Heart left ventricle (tissue), 16 donors: ENCODE results near the gene INSIG1. TPM values are rescaled to one million over a fixed set of nuclear protein-coding genes. Genes with fewer than 3 reads are reported as not detected.

Experiments
- ATAC-seq, 4 donors: fragments of 200-7000 bp; cut with Tn5 transposase; one replicate each; pipeline ENCODE4 v1.9.1; 2020 to 2022; ENCODE audit warnings: moderate library complexity in 4 of 4, mild to moderate bottlenecking in 3 of 4, moderate number of reproducible peaks in 1 of 4
- DNase-seq, 5 donors: peaks; one replicate each; pipeline ENCODE4 v3.0.0-alpha.2; 2020
- H3K27ac ChIP-seq, 12 donors: fragments of 200-600 bp; sonication (generic) in 4 of 12; one replicate each; pipeline versions ENCODE4 v1.5.0 to v1.8.0; 2016 to 2022; ENCODE audit warnings: mild to moderate bottlenecking in 2 of 12
- H3K27me3 ChIP-seq, 9 donors: fragments of 200-600 bp; sonication (generic) in 2 of 9; one replicate each; pipeline versions ENCODE4 v1.5.1 to v1.8.0; 2016 to 2022; ENCODE audit warnings: mild to moderate bottlenecking in 3 of 9
- H3K36me3 ChIP-seq, 9 donors: fragments of 200-600 bp; sonication (generic) in 2 of 9; one replicate each; pipeline versions ENCODE4 v1.5.0 to v1.8.0; 2018 to 2022; ENCODE audit warnings: mild to moderate bottlenecking in 2 of 9
- H3K4me1 ChIP-seq, 12 donors: fragments of 200-600 bp; sonication (generic) in 4 of 12; one replicate each; pipeline versions ENCODE4 v1.5.0 to v1.8.0; 2016 to 2022; ENCODE audit warnings: mild to moderate bottlenecking in 3 of 12
- H3K4me3 ChIP-seq, 12 donors: fragments of 200-600 bp; sonication (generic) in 4 of 12; one replicate each; pipeline versions ENCODE4 v1.5.0 to v1.8.0; 2017 to 2022; ENCODE audit warnings: mild to moderate bottlenecking in 9 of 12, moderate library complexity in 4 of 12
- H3K9me3 ChIP-seq, 12 donors: fragments of 200-600 bp; sonication (generic) in 4 of 12; one replicate each; pipeline versions ENCODE4 v1.5.0 to v1.8.0; 2016 to 2022; ENCODE audit warnings: mild to moderate bottlenecking in 1 of 12
- CTCF ChIP-seq, 12 donors: fragments of 200-600 bp; sonication (generic) in 4 of 12; IDR thresholded peaks; one replicate each; pipeline versions ENCODE4 v1.5.0 to v1.8.0; 2018 to 2022; ENCODE audit warnings: antibody characterized with exemption in 12 of 12, mild to moderate bottlenecking in 5 of 12
- POLR2A ChIP-seq, 2 donors: fragments of 450-650 bp; IDR thresholded peaks; one replicate each; pipeline ENCODE4 v1.6.1; 2017; ENCODE audit warnings: antibody characterized with exemption in 2 of 2, mild to moderate bottlenecking in 2 of 2, moderate library complexity in 2 of 2
- WGBS, 4 donors: extraction: QIAGEN DNeasy Blood & Tissue Kit in 2 of 4; methylation state at CpG; one replicate each; pipeline versions ENCODE4 v1.1.5 to v1.1.7; 2013 to 2018; 5-methylcytosine and 5-hydroxymethylcytosine counted together
- intact Hi-C, 10 donors: fragments of 100-400 bp; cut with DNase I; formaldehyde crosslinking; loops; one replicate each; pipeline versions ENCODE4 v1.11.1 to v1.14.2; 2022
- polyA plus RNA-seq, 2 donors: library from polyadenylated mRNA; stranded (reverse); fragments of 200-250 nt; gene quantifications; one replicate each; pipeline ENCODE4 v1.2.3, GENCODE V29; 2013
- total RNA-seq, 9 donors: library from RNA; depleted of rRNA in 2 of 9; stranded (reverse); fragments of >200 nt in 2 of 9; fragmentation: NEBNext Ultra II Directional in 3 of 9; extraction: Animal tissue kit (Norgen Biotek cat#: 25700) in 3 of 9; gene quantifications; one replicate each; pipeline versions ENCODE4 v1.1.0 to v1.2.4, GENCODE V29; 2016 to 2023
- donor health status: ischemic (EF 13 %, LVEDD 7.1; RV severe dilation, severe dysfunction).
- donor health status: healthy with polysubstance abuse.
- donor health status: DM: no; HTN: yes; CAD: no.
- donor health status: DM: no; HTN: no; CAD: no.
- donor health status: ischemic (EF 25% LVEDD 6.9; RV normal size, moderate dysfunction).
- donor health status: ischemic (EF 25% LVEDD 5.7; RV mildly dilated, moderate dysfunction).
- donor health status: healthy.
- donor health status: DM: yes; HTN: yes; CAD: no.
- donor health status: ischemic (EF 35%, LVEDD 5.7; RV mildly dilated, moderate dysfunction).
- donor health status: nonischemic (EF 11% LVEDD 7.7; RV severe dilation, severe dysfunction).
- donor health status: DM: yes; HTN: yes; CAD: no.
- donor health status: PGD.
- donor health status: ischemic (EF 29% LVEDD 5.4; RV normal size, mild dysfunction).
- donor health status: nonischemic (EF 23%, LVEDD 6.1; RV moderate dilation, normal function).

The INSIG1 gene
- total and polyA plus RNA-seq, 11 donors: 5.2 to 24.5 (median 13.3) TPM

- Histone ChIP-seq H3K27me3 (peaks cover 0 to 11% (median 0%) of the 10 kb centered on the region in 9 donors), H3K36me3 (no peaks in the 10 kb centered on the region), H3K4me3 (no peak overlapping the region), H3K27ac (no peak overlapping the region), H3K4me1 (no peaks in the 10 kb centered on the region), H3K9me3 (no peaks in the 10 kb centered on the region)
- intact Hi-C loops: no loop called here
- ATAC-seq: no peak
- WGBS, 4 donors: 45 to 82% (median 59%) methylated on average over 9 of the region's 9 CpGs
- TF ChIP-seq CTCF (IDR thresholded peaks at IDR 0.05) (no peak), POLR2A (IDR thresholded peaks at IDR 0.05) (no peak)
- DNase-seq: no peak
Observed at GRCh38 chr7:155326385-155326784, 28.7 kb downstream of the INSIG1 start.

- ATAC-seq: no peak
- no peaks in the 10 kb centered on the region for H3K4me1 ChIP-seq
- 75 to 83% (median 78%) methylated on average over 8 to 13 of the region's 13 CpGs for WGBS, 4 donors
Observed at GRCh38 chr7:155327590-155328320, 30.1 kb downstream of the INSIG1 start.

GRCh38 chr7:155329225-155329624 lies 31.5 kb downstream of the INSIG1 start:
- H3K27me3 ChIP-seq: peaks cover 0 to 15% (median 0%) of the 10 kb centered on the region in 9 donors
- H3K27ac ChIP-seq: no peak overlapping the region
- no peak overlapping the region for H3K4me3 ChIP-seq
- ATAC-seq: no peak
- 0% methylated on average over 1 of the region's 5 CpGs; no CpG with 5 or more reads in 3 of the 4 donors for WGBS, 4 donors
- no peaks in the 10 kb centered on the region for H3K9me3 ChIP-seq
- TF ChIP-seq CTCF (IDR thresholded peaks at IDR 0.05): no peak
- no peaks in the 10 kb centered on the region for H3K36me3 ChIP-seq
- no peaks in the 10 kb centered on the region for H3K4me1 ChIP-seq
- no peak for DNase-seq
- intact Hi-C loops: no loop called here

More at GRCh38 chr7:155327590-155328320, 30.1 kb downstream of the INSIG1 start:
- no peak for DNase-seq
- TF ChIP-seq POLR2A (IDR thresholded peaks at IDR 0.05) (no peak), CTCF (IDR thresholded peaks at IDR 0.05) (no peak)
- no peak overlapping the region for H3K4me3 ChIP-seq
- intact Hi-C loops: no loop called here
- H3K36me3 ChIP-seq: no peaks in the 10 kb centered on the region
- no peak overlapping the region for H3K27ac ChIP-seq
- H3K9me3 ChIP-seq: no peaks in the 10 kb centered on the region
- H3K27me3 ChIP-seq: peaks cover 0 to 11% (median 0%) of the 10 kb centered on the region in 9 donors

GRCh38 chr7:155331396-155331795 lies 33.7 kb downstream of the INSIG1 start:
- TF ChIP-seq POLR2A (IDR thresholded peaks at IDR 0.05) (no peak), CTCF (IDR thresholded peaks at IDR 0.05) (no peak)
- Histone ChIP-seq H3K27ac (no peak overlapping the region), H3K27me3 (peaks cover 0 to 8% (median 3%) of the 10 kb centered on the region in 9 donors), H3K4me3 (no peak overlapping the region), H3K36me3 (no peaks in the 10 kb centered on the region), H3K4me1 (no peaks in the 10 kb centered on the region), H3K9me3 (no peaks in the 10 kb centered on the region)
- WGBS, 4 donors: 60 to 68% (median 66%) methylated on average over 4 of the region's 4 CpGs
- DNase-seq (no peak), ATAC-seq (no peak)
- intact Hi-C loops: no loop called here
